Body of pancreas (tissue), 4 donors: Measurements from ENCODE around the gene ASIP. TPM values are rescaled to one million over a fixed set of nuclear protein-coding genes. Genes with fewer than 3 reads are reported as not detected.

Experiments
- ATAC-seq: fragments of 150-250 bp; one replicate; pipeline ENCODE4 v1.9.1; 2016
- DNase-seq, 4 donors: peaks; one replicate each; pipeline ENCODE4 v3.0.0-alpha.2; 2019
- H3K27ac ChIP-seq, 4 donors: fragments of 200-600 bp; sonication (generic); 1 replicate in 3 of 4; 2 replicates in 1 of 4; pipeline versions ENCODE4 v1.5.1 to v1.6.1; 2016 to 2019; ENCODE audit warnings: mild to moderate bottlenecking in 1 of 4, mixed read lengths in 1 of 4, moderate library complexity in 1 of 4
- H3K27me3 ChIP-seq, 2 donors: fragments of 200-600 bp; sonication (generic); one replicate each; pipeline ENCODE4 v1.6.0; 2016; ENCODE audit warnings: mild to moderate bottlenecking in 1 of 2
- H3K36me3 ChIP-seq, 2 donors: fragments of 200-600 bp; sonication (generic); replicated peaks in 1 of 2; 2 replicates each; pipeline ENCODE4 v1.5.1; 2016; ENCODE audit warnings: low read depth in 2 of 2; ENCODE audit not compliant: insufficient read depth in 1 of 2
- H3K4me1 ChIP-seq: fragments of 200-600 bp; sonication (generic); one replicate; pipeline ENCODE4 v1.6.0; 2016
- H3K4me3 ChIP-seq, 2 donors: fragments of 200-600 bp; sonication (generic); 1 replicate in 1 of 2; 2 replicates in 1 of 2; pipeline ENCODE4 v1.5.1; 2016 to 2019
- H3K9me3 ChIP-seq, 3 donors: fragments of 200-600 bp; sonication (generic); 1 replicate in 2 of 3; 2 replicates in 1 of 3; pipeline ENCODE4 v1.5.1; 2016
- POLR2A ChIP-seq, 3 donors: fragments of 450-650 bp; IDR thresholded peaks; one replicate each; pipeline ENCODE4 v1.6.1; 2016; ENCODE audit warnings: antibody characterized with exemption in 3 of 3, mild to moderate bottlenecking in 2 of 3
- WGBS, 2 donors: methylation state at CpG; one replicate each; pipeline ENCODE4 v1.1.5; 2017; 5-methylcytosine and 5-hydroxymethylcytosine counted together
- intact Hi-C: fragments of 100-400 bp; cut with DNase I; formaldehyde crosslinking; loops from one replicate; pipeline ENCODE4 v1.15.1; 2023
- total RNA-seq, 2 donors: library from RNA; depleted of rRNA; stranded (reverse); fragments of >200 nt; gene quantifications; one replicate each; pipeline ENCODE4 v1.1.0, GENCODE V29; 2016
- TF ChIP-seq, protein P1 (sequence below), 7 experiments: fragments of 450-650 bp in 4 of 7; fragments of 200-600 bp in 3 of 7; sonication (generic) in 3 of 7; IDR thresholded peaks; one replicate each; pipeline ENCODE4 v1.5.1; 2016 to 2019; ENCODE audit warnings: antibody characterized with exemption in 7 of 7

The ASIP gene
- total RNA-seq, 2 donors from 2014 or later = not detected

DNA sequence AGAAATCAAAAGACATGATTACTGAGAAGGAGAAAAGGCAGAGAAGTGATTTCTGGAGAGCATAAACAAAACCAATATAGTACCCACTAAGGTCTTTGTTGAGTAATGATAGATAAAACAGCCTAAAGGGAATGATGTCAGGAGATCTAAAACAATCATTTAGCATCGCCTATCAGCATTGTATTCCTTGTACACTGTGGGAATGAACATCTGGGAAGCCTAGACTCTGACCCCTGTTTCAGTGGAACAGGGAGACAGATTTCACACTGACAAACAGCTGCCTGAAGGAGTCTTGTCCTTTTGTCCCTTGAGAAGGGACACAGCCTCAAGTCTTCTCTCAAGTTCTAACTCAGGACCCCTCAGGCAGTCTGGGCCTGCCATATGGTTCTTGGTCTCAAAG, 1.7 kb downstream of the ASIP start:
- H3K4me1 ChIP-seq = peaks cover 10% of the 10 kb centered on the region
- H3K4me3 ChIP-seq = no peak overlapping the region
- no peak for DNase-seq
- H3K36me3 ChIP-seq = no peaks in the 10 kb centered on the region
- H3K27me3 ChIP-seq = no peaks in the 10 kb centered on the region
- 33 to 43% methylated on average over 1 of the region's 1 CpG for WGBS, 2 donors
- no peak overlapping the region for H3K27ac ChIP-seq
- intact Hi-C loops = no loop called here
- TF ChIP-seq POLR2A (IDR thresholded peaks at IDR 0.05) = no peak
- TF ChIP-seq, protein P1, sequence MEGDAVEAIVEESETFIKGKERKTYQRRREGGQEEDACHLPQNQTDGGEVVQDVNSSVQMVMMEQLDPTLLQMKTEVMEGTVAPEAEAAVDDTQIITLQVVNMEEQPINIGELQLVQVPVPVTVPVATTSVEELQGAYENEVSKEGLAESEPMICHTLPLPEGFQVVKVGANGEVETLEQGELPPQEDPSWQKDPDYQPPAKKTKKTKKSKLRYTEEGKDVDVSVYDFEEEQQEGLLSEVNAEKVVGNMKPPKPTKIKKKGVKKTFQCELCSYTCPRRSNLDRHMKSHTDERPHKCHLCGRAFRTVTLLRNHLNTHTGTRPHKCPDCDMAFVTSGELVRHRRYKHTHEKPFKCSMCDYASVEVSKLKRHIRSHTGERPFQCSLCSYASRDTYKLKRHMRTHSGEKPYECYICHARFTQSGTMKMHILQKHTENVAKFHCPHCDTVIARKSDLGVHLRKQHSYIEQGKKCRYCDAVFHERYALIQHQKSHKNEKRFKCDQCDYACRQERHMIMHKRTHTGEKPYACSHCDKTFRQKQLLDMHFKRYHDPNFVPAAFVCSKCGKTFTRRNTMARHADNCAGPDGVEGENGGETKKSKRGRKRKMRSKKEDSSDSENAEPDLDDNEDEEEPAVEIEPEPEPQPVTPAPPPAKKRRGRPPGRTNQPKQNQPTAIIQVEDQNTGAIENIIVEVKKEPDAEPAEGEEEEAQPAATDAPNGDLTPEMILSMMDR (IDR thresholded peaks at IDR 0.05) = no peak
- no peaks in the 10 kb centered on the region for H3K9me3 ChIP-seq
- ATAC-seq = peak; percentile 38

DNA sequence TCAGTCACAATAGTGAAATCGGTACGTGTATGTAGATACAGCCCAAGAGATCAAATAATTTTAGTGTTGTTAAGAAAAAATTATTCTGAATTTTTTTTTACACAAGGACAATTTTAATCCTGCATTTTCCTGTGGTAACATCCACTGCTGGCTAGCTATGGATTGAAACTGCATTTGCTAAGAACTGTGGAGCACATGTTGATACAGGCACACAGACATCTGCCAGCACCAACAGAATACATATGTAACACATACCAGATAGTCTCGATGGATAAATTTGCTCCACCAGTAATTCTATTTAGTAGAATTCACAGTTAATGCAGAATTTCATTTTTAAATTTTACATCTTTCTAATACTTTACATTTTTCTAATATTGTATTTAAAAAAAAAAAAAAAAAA, 2.2 kb downstream of the ASIP start:
- WGBS, 2 donors = 51 to 52% methylated on average over 3 of the region's 3 CpGs

DNA sequence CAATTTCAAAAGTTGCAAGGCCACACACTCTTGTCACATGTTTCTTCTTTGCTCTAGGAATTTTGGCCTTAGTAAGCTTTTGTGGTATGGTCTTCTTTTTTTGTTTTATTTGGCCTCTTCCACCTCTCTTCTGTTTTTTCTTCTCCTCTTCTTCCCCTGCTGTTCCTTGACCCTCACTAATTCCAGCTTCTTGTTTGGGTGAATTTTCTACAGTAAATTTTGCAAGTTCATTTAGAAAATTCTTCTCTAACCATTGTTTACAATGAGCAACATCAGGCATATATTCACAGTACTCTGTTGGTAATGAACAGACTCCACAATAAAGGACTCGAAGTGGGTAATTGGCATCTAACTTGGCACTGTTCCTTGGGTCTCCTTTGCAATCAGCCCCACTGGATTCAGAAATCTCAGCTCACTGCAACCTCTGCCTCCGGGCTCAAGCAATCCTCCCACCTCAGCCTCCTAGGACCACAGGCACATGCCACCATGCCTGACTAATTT, 5.0 kb downstream of the ASIP start:
- Histone ChIP-seq H3K27ac (no peak overlapping the region), H3K36me3 (no peaks in the 10 kb centered on the region), H3K4me3 (no peak overlapping the region), H3K4me1 (peaks cover 10% of the 10 kb centered on the region), H3K9me3 (no peaks in the 10 kb centered on the region), H3K27me3 (no peaks in the 10 kb centered on the region)
- no peak for DNase-seq
- WGBS, 2 donors = 92 to 96% methylated on average over 2 of the region's 2 CpGs
- TF ChIP-seq, protein P1 (IDR thresholded peaks at IDR 0.05) = no peak
- TF ChIP-seq POLR2A (IDR thresholded peaks at IDR 0.05) = no peak
- intact Hi-C loops = no loop called here
- no peak for ATAC-seq

More for the DNA sequence above, 2.2 kb downstream of the ASIP start:
- Histone ChIP-seq H3K9me3 (no peaks in the 10 kb centered on the region), H3K36me3 (no peaks in the 10 kb centered on the region), H3K27ac (no peak overlapping the region), H3K4me3 (no peak overlapping the region), H3K4me1 (peaks cover 10% of the 10 kb centered on the region), H3K27me3 (no peaks in the 10 kb centered on the region)
- DNase-seq = no peak
- TF ChIP-seq, protein P1 (IDR thresholded peaks at IDR 0.05) = no peak
- TF ChIP-seq POLR2A (IDR thresholded peaks at IDR 0.05) = no peak
- no peak for ATAC-seq
- intact Hi-C loops = no loop called here

DNA sequence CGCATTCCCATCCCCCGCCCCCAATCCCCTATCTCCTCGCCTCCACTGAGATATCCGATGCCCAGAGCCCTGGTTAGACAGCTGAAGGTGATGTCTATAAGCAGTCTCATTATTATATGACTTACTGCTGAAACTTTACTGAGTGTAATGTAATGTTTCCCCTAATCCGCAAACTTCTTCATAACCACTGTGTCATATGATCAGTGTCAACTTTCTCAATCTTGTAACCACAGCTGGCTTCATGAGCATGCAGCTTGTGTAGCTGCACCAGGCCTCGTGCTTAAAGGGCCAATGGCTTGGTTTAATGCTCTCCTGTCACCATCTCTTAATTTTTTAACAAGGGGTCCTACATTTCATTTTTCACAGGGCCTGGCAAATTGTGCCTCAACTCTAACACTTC, 8.1 kb downstream of the ASIP start:
- intact Hi-C loops = no loop called here
- Histone ChIP-seq H3K27me3 (no peaks in the 10 kb centered on the region), H3K4me3 (no peak overlapping the region), H3K4me1 (no peaks in the 10 kb centered on the region), H3K27ac (no peak overlapping the region), H3K9me3 (no peaks in the 10 kb centered on the region), H3K36me3 (no peaks in the 10 kb centered on the region)
- WGBS, 2 donors = 76 to 88% methylated on average over 6 of the region's 6 CpGs
- DNase-seq (peak in 1 of 4 donors; percentile 40), ATAC-seq (no peak)
- TF ChIP-seq, protein P1 (IDR thresholded peaks at IDR 0.05) = no peak
- no peak for TF ChIP-seq POLR2A (IDR thresholded peaks at IDR 0.05)

DNA sequence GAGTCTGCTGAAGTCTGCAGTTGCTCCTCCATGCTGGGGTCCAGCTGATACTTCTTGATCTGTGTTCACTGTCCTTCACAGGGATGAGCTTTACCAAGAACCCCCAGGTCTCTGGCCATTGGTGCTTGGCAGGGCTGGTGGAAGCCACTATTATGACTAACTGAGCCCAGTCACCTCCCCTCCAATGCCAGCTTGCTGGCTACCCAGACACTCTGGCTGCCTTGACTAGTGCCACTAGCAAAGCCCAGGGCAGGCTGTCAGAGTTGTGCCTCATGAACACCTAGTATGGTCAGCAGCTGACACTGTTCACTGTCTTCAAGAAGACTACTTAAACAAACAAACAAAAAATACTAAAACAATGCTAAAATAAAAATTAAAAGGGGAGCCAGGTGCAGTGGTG, 8.8 kb downstream of the ASIP start:
- TF ChIP-seq, protein P1 (IDR thresholded peaks at IDR 0.05) = no peak
- no peak for TF ChIP-seq POLR2A (IDR thresholded peaks at IDR 0.05)
- ATAC-seq (no peak), DNase-seq (no peak)
- H3K9me3 ChIP-seq = no peaks in the 10 kb centered on the region
- intact Hi-C loops = no loop called here
- H3K36me3 ChIP-seq = no peaks in the 10 kb centered on the region
- H3K27ac ChIP-seq = no peak overlapping the region
- H3K4me1 ChIP-seq = no peaks in the 10 kb centered on the region
- no peak overlapping the region for H3K4me3 ChIP-seq
- H3K27me3 ChIP-seq = no peaks in the 10 kb centered on the region
